Kasumi-1 (cell line): Measurements from ENCODE around the gene PLEKHG3.

Experiments
- DNase-seq, 2 experiments: peaks; one replicate each; lab custom pipeline; 2025; lab: John Stamatoyannopoulos, UW

PLEKHG3 gene

GRCh38 chr14:64706593-64707193 lies 2.5 kb downstream of the PLEKHG3 start:
- DNase-seq: no peak

- no peak for DNase-seq
These were observed 3.4 kb downstream of the PLEKHG3 start for GRCh38 chr14:64707661-64708060.

GRCh38 chr14:64708148-64709004 lies 4.2 kb downstream of the PLEKHG3 start:
- DNase-seq: peak; percentile 98 to 100

- no peak for DNase-seq
These were observed 4.9 kb downstream of the PLEKHG3 start for GRCh38 chr14:64709126-64709525.

- DNase-seq: no peak
These were observed 6.8 kb downstream of the PLEKHG3 start for GRCh38 chr14:64711039-64711438.

GRCh38 chr14:64713677-64714076 lies 9.5 kb downstream of the PLEKHG3 start:
- no peak for DNase-seq

GRCh38 chr14:64714432-64715025 lies 10.3 kb downstream of the PLEKHG3 start:
- no peak for DNase-seq

GRCh38 chr14:64715146-64715627 lies 11.0 kb downstream of the PLEKHG3 start:
- DNase-seq: no peak

GRCh38 chr14:64715628-64716412 lies 11.6 kb downstream of the PLEKHG3 start:
- DNase-seq: no peak

GRCh38 chr14:64717870-64718269 lies 13.6 kb downstream of the PLEKHG3 start:
- no peak for DNase-seq

- DNase-seq: no peak
These were observed 14.5 kb downstream of the PLEKHG3 start for GRCh38 chr14:64718762-64719161.

GRCh38 chr14:64719601-64720000 lies 15.4 kb downstream of the PLEKHG3 start:
- no peak for DNase-seq

GRCh38 chr14:64720131-64720576 lies 15.9 kb downstream of the PLEKHG3 start:
- DNase-seq: no peak

- DNase-seq: no peak
These were observed 17.2 kb downstream of the PLEKHG3 start for GRCh38 chr14:64721391-64721791.

GRCh38 chr14:64721899-64722298 lies 17.7 kb downstream of the PLEKHG3 start:
- DNase-seq: no peak

- no peak for DNase-seq
These were observed 18.7 kb downstream of the PLEKHG3 start for GRCh38 chr14:64722842-64723447.

GRCh38 chr14:64723691-64724577 lies 19.7 kb downstream of the PLEKHG3 start:
- no peak for DNase-seq

GRCh38 chr14:64724578-64724930 lies 20.3 kb downstream of the PLEKHG3 start:
- no peak for DNase-seq

GRCh38 chr14:64725261-64725815 lies 21.1 kb downstream of the PLEKHG3 start:
- DNase-seq: no peak

- DNase-seq: no peak
These were observed 21.8 kb downstream of the PLEKHG3 start for GRCh38 chr14:64725879-64726584.
